Keratinocyte (primary cell): ENCODE results near the gene NCK1.

Experiments used
- EZH2 ChIP-seq: IDR thresholded peaks from one replicate; pipeline ENCODE4 v1.6.1; 2012; ENCODE audit warnings: inconsistent platforms, mild to moderate bottlenecking, low read length, moderate library complexity
- TF ChIP-seq, protein P1 (sequence below), 3 experiments: IDR thresholded peaks in 1 of 3; conservative IDR thresholded peaks in 1 of 3; optimal IDR thresholded peaks in 1 of 3; 2 replicates in 2 of 3; 3 replicates in 1 of 3; pipeline versions ENCODE3 to v1.5.1; 2011; ENCODE audit warnings: low read length in 3 of 3, mild to moderate bottlenecking in 3 of 3, moderate library complexity in 2 of 3, control low read depth in 1 of 3, inconsistent platforms in 1 of 3; ENCODE audit not compliant: insufficient read depth in 2 of 3; ENCODE audit errors: extremely low read depth in 1 of 3

DNA sequence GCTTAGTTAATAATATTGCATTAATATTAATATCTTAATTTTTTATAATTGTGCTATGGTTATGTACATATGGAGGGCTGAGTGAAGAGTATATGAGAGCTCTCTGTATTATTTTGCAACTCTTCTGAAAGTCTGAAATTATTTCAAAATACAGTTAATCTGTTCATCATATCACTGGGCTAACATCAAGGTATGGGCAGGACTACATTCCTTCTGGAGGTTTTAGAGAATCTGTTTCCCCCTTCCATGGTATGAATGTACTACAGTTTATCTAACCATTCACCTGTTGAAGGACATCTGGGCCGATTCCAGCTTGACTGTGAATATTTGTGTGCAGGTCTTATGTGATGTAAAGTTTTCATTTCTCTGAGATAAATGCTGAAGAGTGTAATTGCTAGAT lies 100.9 kb downstream of the NCK1 start:
- TF ChIP-seq, protein P1, sequence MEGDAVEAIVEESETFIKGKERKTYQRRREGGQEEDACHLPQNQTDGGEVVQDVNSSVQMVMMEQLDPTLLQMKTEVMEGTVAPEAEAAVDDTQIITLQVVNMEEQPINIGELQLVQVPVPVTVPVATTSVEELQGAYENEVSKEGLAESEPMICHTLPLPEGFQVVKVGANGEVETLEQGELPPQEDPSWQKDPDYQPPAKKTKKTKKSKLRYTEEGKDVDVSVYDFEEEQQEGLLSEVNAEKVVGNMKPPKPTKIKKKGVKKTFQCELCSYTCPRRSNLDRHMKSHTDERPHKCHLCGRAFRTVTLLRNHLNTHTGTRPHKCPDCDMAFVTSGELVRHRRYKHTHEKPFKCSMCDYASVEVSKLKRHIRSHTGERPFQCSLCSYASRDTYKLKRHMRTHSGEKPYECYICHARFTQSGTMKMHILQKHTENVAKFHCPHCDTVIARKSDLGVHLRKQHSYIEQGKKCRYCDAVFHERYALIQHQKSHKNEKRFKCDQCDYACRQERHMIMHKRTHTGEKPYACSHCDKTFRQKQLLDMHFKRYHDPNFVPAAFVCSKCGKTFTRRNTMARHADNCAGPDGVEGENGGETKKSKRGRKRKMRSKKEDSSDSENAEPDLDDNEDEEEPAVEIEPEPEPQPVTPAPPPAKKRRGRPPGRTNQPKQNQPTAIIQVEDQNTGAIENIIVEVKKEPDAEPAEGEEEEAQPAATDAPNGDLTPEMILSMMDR (optimal IDR thresholded peaks at IDR 0.05 in 1 of 3, IDR thresholded peaks at IDR 0.05 in 1 of 3, conservative IDR thresholded peaks at IDR 0.05 in 1 of 3; ENCODE audit: extremely low read depth in 1 of 3, insufficient read depth in 2 of 3, low read length in 3 of 3) = no peak
- TF ChIP-seq EZH2 = no peak
